Measurements from ENCODE around the gene DDX25.

The DDX25 gene

DNA sequence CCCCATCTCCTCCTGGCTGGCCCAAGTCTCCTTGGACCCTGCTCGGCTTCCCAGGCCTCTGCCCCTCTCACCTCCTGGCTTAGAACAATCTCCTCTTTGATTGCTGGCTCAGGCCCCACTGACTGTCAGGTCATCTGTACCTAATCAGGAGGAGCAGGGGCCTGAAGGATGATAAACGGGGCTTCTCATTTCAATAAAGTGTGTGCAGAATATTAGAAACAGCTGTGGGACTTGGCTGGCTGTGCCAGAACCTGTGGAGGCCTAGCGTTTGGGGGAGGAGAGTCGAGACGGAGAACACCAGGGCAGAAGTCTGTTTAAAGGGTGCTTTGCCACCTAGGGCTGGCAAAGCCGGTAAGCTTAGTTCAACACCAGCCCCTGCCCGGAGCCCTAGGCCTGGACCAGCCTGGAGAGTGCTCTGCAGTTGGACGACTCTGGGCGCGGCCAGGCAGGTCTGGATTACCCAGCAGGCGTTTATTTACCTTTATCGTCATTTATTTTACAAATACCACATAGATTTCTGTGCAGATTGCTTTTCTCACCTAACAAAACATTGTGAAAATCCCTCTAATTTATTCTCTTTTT, 31.4 kb downstream of the DDX25 start:
- DNase-seq (ENCODE audit: low spot score): no peak

DNA sequence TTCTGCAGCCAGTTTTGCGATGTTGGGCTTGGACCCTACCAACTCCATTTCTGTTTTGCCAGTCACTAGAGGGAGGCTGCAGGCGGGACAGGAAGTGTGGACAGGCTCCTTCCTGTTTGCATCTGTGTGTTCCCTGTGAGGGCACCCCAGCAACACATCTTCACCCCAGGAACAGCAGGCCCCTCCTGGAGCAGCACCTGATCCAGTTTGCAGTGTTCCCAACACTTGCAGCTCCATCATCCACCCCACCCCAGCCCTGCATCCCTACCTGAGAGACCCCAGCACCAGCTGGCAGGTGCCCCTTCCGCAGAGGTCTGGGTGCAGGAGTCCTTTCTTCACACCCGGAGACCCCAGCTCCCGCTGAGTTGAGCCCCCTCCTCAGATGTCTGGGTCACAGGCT, 34.1 kb downstream of the DDX25 start:
- DNase-seq (ENCODE audit: low spot score): no peak

DNA sequence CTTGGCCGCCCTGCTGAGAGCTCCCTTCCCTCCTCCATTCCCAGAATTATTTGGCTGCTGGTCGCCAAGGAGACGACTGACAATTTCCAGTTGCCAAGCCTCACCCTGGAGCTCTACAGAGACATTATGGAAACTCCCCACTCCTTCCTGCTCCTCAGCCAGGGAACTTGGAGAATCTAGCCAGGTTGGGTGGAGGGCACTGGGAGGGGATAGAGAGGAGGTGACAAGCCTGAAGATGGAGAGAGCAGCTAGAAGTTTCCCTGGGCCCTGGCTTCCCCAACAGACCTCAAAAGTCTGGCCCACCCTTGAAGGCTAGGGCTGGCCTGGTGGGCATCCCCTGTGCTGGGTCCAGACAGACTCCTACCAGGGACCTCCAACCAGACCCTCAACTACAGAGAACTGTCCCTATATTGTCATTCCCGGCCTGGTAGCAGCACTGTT, 34.8 kb downstream of the DDX25 start:
- no peak for DNase-seq (ENCODE audit: low spot score)

DNA sequence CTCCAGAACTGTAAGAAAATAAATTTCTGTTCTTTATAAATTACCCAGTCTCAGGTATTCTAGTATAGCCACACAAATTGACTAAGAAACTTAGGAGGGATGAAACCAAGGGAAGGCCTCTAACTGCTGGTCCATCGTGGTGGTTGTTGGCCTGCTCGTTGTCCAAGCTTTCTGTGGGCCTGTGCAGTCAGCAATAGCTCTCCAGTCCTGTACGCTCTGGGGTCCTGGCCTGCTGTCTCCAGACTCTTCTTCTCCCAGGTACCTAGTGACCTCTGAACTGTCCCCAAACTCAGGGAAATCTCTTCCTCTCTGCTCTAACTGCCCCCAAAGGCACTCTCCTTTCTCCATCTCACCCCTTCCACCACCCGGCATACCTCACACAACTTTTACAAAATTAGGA, 35.8 kb downstream of the DDX25 start:
- no peak for DNase-seq (ENCODE audit: low spot score)

DNA sequence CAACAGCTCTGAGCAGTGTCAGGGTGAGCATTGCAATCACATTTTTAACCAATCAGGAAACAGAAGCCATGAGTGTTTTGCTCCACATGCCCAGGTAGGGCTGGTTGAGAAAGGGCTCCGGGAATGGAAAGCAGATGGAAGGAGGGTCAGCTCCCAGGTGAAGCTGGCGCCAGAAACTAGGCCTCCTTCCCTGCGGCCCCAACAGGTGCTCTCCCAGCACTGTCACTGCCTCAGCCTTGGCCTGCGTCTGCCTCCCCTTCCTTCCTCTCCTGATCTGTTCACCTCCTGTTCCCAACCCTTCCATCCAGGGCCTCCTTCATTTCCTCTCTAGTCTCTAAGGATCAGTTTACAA, 36.9 kb downstream of the DDX25 start:
- no peak for DNase-seq (ENCODE audit: low spot score)

DNA sequence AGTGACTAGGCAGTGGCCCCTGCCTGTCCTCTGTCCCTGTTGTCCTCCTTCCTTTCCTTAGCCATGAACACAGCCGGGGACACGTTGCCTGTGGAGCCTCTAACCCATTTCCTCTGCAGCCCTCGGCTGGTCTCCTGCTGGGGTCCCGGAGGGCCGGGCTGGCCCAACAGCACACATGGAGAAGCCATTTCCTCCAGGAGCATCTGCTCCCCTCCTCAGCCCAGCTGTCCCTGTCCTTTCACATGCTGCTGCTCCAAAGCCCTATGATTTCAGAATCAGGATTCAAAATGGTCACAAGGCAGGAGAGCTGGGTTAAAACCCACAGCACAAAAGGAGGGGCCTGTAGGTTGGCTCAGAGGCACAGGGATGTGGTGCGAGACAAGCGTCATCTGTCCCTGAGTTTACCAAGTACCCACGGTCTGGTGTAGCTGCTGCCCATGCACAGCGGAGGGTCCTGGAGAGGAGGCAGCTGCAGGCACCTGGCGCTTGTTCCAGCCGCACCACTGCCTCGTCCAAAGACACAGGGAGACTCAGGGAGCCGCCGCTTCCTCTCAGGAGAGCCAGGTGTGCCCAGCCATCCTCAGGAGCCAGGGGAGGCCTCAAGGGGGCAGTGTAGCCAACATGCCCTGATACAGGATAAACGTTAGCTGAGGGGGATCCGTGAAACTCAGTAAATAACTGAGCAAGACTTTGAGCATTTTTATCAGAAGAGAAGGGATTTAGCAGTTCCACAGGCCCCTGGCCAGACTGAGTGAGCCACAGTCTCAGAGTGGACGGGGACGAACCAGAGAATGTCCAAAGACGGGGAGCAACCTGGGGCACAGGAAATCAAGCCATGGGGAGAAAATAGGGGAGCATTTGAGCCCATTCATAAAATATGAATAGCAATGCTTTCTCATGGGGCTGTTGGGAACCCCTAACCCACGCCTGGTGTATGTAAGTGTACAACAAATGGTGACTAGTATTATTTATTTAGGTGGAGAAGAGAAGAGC, 37.6 kb downstream of the DDX25 start:
- DNase-seq (ENCODE audit: low spot score): peak; percentile 49

DNA sequence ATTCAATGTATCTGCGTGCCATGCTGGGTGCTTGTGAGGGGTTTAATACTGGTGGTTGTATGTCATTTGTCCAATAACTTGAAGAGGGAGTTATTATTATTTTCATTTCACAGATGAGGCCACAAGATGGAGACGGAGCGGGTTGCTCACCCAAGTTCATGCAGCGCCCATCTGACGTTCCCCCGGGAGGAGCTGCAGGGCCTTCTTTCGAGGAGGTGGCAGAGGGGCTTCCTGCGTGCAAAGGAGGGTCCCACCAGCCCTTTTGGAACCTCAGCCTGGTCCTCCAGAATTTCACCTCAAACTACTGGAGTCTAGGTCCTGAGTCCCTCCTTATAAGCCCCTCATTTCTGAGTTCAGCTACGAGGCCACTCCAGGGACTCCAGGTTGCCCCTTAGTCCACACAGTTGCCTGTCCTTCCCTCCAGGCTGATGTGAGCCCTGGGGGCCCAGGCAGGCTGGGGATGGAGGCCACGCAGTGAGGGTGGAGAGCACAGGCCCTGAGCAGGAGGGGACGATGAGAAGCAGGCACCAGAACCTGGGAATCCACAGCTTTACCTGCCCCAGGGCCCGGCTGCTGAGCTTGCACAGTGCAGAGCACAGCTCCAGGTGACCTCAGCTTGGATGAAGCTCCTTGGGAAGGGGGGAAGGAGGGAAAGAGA, 38.6 kb downstream of the DDX25 start:
- no peak for DNase-seq (ENCODE audit: low spot score)

DNA sequence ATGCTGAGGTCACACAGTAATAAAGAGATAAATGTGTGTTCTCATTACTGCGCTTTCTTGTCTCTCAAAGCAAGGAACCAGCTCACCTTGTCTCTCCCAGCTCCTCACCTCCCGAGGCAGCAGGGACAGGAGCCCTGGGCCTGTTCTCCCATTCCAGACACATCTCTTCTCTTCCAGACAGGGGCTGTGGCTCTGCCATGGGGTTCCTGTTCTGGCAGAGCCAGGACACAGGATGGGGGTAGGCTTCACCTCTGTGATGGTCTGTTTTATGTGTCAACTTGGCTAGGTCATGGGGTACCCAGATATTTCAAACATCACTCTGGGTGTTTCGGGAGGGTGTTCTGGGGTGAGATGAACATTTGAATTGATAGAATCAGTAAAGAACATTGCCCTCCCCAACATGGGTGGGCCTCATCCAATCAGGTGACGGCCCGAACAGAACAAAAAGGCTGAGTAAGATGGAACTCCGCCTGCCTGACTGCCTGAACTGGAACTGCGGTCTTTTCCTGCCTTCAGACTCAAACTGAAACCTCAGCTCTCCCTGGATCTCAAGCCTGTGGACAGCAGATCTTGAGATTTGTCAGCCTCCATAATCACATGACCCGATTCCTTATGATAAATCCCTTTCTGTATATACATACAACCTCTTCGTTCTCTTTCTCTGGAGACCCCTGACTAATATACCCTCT, 39.5 kb downstream of the DDX25 start:
- no peak for DNase-seq (ENCODE audit: low spot score)

DNA sequence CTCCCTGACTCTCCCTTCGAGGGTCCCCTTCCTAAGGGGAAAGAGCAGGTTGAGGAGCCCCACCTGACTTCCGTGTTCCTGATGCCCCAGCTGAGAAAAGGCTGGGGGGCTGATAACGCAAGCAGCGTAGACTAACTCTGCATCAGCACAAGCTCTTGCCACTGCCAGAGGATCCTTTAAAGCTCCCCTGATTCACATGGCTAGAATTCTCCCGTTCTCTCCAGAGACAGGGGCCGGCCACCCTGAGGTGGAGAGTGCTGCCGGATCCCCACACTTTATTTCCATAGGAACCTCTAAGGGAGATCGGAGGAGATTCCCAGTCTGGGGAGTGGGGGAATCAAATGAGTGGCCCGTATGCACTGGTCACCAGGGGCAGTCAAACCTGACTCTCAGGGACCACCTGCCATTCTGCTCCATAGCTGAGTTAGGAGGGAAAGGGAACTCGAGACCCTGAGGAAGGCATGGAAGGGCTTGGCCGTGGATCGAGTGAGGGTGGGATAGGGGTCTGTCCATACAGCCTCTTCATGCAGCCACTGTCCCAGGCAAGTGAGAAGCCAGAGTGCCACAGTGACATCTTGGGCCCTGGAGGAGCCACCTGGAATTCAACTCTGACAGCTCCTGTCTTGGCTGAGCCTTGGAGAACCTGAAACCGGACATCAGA, 40.2 kb downstream of the DDX25 start:
- no peak for DNase-seq (ENCODE audit: low spot score)

DNA sequence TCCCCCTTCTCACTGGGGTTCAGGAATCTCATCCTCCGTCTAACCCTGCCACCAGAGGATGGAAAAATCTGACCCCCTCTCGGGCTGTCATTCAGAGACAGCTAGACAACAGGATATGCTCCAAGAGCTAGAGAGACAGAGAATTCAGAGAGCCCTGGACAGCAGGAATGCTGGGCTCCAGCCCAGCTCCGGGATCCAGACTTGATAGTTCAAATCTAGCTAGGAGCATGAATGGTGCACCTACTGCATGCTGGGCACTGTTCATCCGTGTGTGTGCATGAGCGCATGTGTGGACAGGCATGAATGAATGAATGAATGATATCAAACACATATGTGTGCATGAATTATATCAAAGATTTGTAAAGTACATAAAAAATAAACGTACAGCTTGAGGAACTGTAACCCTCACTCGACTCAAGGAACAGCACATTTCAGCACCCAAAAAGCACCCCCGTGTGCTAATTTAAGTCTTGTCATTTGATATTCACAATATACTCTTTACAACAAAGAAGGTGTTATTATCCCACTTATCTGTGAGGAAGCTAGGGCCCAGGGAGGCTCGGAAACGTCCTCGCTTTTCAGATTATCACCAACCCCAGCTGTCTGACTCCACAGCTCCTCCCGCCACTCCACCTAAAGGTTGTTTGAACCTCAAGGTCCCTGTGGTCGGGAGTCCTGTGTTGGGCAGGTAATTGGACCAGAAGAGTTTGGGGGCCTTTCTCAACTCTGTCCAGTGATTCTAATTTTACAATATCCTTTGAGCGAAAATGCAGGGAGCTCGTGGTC, 40.9 kb downstream of the DDX25 start:
- no peak for DNase-seq (ENCODE audit: low spot score)

DNA sequence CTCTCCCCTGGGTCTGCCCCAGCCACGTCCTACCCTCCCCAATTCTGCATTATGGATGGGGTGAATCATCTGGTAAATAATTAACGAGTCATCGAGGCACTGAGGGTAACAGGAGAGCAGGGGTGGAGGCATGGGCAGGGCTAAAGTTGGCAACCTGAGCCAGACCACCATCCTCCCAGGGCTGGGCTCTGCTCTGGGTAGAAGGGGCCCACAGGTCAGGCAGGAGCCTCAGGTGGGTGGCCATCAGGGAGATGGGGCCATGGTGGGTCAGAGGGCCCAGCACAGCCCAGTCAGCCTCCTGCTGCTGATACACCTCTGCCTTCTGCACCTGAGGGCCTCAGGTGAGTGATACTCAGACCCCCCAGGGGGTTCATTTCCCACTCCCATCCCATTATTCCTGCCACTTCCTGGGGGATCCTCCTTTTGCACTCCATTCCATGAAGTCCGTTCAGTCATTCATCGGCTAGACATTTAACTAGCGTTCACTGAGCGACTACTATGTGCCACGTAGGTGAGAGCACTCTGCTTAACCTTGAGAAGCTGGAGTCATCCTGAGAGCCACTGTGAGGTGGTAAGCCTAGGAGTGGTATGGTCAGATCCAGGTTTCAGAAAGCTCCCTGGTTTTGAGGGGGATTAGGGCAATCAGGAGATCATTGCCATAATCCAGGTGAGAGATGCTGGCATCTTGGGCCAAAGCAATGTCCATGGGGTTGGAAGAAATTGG, 41.7 kb downstream of the DDX25 start, which contains the start of gene VSIG10L2:
Gene VSIG10L2 (plus strand): TSS at position 248 of the 724 bp plus-strand sequence. CDS start 12 bp downstream, at position 260.
- peak; percentile 22 for DNase-seq (ENCODE audit: low spot score)

DNA sequence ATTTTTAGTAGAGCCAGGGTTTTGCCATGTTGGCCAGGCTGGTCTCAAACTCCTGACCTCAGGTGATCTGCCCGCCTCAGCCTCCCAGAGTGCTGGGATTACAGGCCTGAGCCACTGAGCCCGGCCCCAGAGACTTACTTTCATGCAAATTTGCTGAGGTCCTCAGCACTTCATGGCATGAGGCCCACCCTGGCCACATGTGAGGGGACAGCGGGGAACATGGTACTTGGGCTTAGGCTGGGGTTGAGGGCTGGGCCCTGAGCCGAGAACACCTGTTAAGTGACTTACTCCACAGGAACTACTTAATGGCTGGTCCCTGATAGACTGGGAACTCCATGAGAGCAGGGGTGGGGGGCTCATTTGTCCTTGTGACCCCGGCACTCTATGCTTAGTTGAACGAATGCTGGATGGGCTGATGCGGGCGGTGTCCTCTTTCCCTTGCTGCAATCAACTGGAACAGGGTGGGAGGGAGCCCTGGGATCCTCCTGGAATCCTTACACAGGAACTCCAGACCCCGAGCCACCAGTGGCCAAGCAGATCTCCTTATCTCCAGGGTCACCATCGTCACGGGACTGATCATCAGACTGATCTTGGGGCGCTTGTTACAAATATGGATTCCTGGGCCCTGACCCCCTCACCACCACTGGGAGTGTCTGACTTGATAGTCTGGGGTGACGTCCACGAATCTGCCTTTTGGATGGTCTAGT, 42.6 kb downstream of the DDX25 start:
- no peak for DNase-seq (ENCODE audit: low spot score)

DNA sequence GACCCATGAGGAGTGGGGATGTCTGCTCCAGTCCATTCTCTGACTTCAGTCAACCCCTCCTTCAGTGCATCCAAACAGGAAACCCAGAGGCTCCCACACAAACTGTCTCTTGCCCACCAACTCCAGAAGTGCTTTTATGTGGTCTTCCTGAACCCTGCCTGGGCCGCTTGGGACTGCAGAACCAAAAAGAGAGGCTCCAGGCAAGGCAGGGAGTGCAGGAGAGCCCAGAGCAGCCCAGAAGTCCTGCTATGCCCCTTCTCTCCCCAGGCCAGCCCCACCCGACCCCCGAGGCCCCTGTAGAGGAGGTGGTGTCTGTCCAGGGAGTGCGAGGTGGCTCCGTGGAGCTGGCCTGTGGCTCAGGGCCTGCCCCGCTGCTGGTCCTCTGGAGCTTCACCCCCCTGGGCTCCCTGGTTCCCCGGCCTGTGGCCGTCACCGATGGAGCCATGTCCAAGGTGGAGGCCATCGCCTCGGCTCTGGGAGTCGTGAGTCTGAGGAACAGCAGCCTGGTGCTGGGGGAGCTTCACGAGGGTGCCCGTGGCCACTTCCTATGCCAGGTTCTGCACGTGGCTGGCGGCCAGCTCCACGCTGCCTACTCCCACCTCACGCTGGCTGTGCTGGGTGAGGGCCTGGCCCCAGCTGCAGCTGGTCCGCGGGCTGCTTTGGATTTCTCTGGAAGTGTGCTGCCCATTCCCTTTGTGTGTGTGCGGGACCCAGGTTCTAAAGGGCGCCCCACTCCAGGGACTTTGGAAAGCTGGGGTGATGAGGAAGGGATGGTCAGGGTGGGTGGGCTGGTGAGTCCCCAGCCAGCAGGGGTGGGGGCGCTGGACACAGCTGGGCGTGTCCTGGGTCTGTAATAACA, 43.3 kb downstream of the DDX25 start:
- no peak for DNase-seq (ENCODE audit: low spot score)

DNA sequence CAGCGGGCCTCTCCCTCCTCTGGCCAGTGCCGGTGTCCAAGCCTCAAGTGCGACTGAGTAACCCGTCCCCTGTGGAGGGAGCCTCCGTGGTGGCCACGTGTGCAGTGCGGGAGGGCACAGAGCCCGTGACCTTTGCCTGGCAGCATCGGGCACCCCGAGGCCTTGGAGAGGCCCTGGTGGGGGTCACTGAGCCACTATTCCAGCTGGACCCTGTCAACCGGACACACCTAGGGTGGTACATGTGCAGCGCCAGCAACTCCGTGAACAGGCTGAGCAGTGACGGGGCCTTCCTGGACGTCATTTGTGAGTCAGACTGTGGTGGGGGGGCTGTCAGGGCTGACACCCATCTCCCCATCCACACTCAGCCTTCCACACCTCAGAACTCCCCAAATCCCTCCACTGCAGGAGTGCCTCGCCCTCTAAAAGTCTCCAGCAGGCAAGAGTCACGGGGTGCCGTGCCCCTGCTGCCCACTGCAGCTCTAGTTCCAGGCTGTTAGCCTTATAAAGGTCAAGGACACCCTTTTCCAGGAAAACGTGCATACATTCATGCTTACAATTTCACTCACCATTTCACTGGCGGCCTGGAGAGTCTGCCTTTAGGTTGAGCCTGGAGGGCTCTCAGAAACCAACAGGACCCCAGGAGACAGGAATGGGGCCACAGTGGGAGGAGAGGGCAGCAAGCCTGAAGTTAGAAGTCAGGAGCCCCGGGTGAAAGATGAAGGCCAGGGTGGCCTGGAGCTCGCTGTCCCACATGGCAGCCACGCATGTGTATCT, 44.2 kb downstream of the DDX25 start:
- no peak for DNase-seq (ENCODE audit: low spot score)

DNA sequence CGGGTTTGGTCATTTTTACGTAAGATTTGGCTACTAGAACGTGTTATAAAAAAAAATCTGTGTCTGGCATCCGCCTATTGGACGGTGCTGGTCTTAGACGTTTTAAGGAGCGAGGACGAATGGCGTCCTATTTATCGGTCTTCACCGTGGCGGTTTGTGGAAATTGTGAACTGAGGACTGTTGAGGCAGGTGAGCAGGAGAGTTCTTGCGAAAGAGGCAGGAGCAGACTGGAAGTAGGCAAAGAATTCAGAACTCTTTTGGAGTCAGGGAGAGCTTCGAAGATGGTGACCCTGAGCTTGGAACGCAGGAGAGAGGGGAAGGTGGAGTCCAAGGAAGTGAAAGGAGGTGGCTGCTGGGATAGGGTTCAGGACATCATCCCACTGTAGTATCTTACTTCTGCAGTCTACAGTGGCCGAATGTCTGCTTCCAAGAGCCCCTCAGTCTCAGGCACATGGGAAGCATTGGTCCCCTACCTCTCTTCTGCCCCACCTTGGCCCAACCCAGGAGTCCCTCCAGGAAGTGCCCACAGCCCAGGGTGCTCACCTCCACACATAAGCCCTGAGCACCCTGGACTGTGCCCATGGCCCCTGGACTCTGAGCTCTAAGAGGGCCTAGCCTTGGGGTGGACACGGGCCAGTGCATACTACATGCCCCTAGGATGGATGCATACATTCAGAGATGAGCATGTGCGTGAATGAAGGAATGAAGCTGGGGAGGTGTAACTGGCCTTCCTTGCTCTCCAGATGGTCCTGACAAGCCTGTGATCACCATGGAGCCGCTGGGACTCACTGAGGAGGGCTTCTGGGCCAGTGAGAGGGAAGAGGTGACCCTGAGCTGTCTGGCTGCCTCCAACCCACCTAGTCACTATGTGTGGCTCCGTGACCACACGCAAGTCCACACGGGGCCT, 45.2 kb downstream of the DDX25 start:
- no peak for DNase-seq (ENCODE audit: low spot score)

DNA sequence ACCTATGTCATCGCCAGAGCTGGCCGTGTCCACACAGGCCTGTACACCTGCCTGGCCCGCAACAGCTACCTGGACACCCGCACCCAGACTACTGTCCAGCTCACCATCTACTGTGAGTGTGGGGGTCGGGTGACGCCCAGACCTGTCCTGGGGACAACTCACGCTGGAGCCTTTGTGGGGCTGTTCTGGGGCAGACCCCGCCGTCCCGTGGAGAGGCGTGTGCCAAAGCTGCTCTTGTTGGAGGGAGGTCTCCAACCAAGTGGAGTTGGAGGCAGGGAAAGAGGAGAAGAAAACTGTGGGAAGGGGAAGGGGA, 45.8 kb downstream of the DDX25 start:
- DNase-seq (ENCODE audit: low spot score): no peak
